Mesendoderm (in vitro differentiated cells): Measurements from ENCODE around the gene ARL3.

Experiments used
- DNase-seq: peaks from one replicate; pipeline ENCODE4 v3.0.0; 2013
- H2AK5ac ChIP-seq: 2 replicates; pipeline ENCODE4 v1.6.1; 2013; ENCODE audit warnings: low read length, inconsistent platforms
- H2BK120ac ChIP-seq: 2 replicates; pipeline ENCODE4 v1.6.1; 2013; ENCODE audit warnings: low read depth, mild to moderate bottlenecking, low read length, moderate library complexity, mixed read lengths
- H2BK15ac ChIP-seq: replicated peaks from 2 replicates; pipeline ENCODE4 v1.6.1; 2013; ENCODE audit warnings: low read depth, mild to moderate bottlenecking, moderate library complexity
- H2BK5ac ChIP-seq: 2 replicates; pipeline ENCODE4 v1.6.1; 2013; ENCODE audit warnings: low read length, inconsistent platforms
- H3K18ac ChIP-seq: 2 replicates; pipeline ENCODE4 v1.6.1; 2013; ENCODE audit warnings: mild to moderate bottlenecking, low read length, mixed read lengths
- H3K23ac ChIP-seq: one replicate; pipeline ENCODE4 v1.6.1; 2013; ENCODE audit warnings: low read length
- H3K27ac ChIP-seq: 2 replicates; pipeline ENCODE4 v1.5.1; 2013; ENCODE audit warnings: low read depth, mild to moderate bottlenecking, inconsistent platforms, low read length, moderate library complexity
- H3K27me3 ChIP-seq: 2 replicates; pipeline ENCODE4 v1.6.1; 2013; ENCODE audit warnings: low read length, control low read depth, mild to moderate bottlenecking, inconsistent platforms; ENCODE audit not compliant: insufficient read depth, poor library complexity
- H3K36me3 ChIP-seq: 2 replicates; pipeline ENCODE4 v1.6.1; 2013; ENCODE audit warnings: low read length, inconsistent platforms; ENCODE audit not compliant: control insufficient read depth, insufficient read depth
- H3K4ac ChIP-seq: one replicate; pipeline ENCODE4 v1.6.1; 2013; ENCODE audit warnings: low read depth, mild to moderate bottlenecking, low read length, moderate library complexity
- H3K4me1 ChIP-seq: 2 replicates; pipeline ENCODE4 v1.6.1; 2013; ENCODE audit warnings: low read depth, low read length, inconsistent platforms; ENCODE audit not compliant: control insufficient read depth
- H3K4me2 ChIP-seq: 2 replicates; pipeline ENCODE4 v1.6.1; 2013; ENCODE audit warnings: low read length
- H3K4me3 ChIP-seq: 2 replicates; pipeline ENCODE4 v1.5.1; 2013; ENCODE audit warnings: mild to moderate bottlenecking, low read length
- H3K56ac ChIP-seq: one replicate; pipeline ENCODE4 v1.6.1; 2013; ENCODE audit warnings: low read length
- H3K79me1 ChIP-seq: 2 replicates; pipeline ENCODE4 v1.6.1; 2013; ENCODE audit warnings: low read length, inconsistent platforms
- H3K79me2 ChIP-seq: 2 replicates; pipeline ENCODE4 v1.6.1; 2013; ENCODE audit warnings: mild to moderate bottlenecking, low read length; ENCODE audit not compliant: control insufficient read depth, insufficient read depth
- H3K9ac ChIP-seq: 2 replicates; pipeline ENCODE4 v1.6.1; 2013; ENCODE audit warnings: low read length, inconsistent platforms
- H4K5ac ChIP-seq: one replicate; pipeline ENCODE4 v1.6.1; 2013; ENCODE audit warnings: low read length
- H4K8ac ChIP-seq: one replicate; pipeline ENCODE4 v1.6.1; 2013; ENCODE audit warnings: low read depth, mild to moderate bottlenecking, control low read depth, low read length, moderate library complexity
- WGBS: extraction: QIAGEN DNeasy Blood & Tissue Kit; methylation state at CpG from one replicate; pipeline ENCODE4 v1.1.7; 2013; ENCODE audit warnings: low lambda C conversion rate, missing lambda C conversion rate; ENCODE audit not compliant: insufficient coverage; ENCODE audit errors: extremely low coverage; 5-methylcytosine and 5-hydroxymethylcytosine counted together

Gene ARL3

DNA sequence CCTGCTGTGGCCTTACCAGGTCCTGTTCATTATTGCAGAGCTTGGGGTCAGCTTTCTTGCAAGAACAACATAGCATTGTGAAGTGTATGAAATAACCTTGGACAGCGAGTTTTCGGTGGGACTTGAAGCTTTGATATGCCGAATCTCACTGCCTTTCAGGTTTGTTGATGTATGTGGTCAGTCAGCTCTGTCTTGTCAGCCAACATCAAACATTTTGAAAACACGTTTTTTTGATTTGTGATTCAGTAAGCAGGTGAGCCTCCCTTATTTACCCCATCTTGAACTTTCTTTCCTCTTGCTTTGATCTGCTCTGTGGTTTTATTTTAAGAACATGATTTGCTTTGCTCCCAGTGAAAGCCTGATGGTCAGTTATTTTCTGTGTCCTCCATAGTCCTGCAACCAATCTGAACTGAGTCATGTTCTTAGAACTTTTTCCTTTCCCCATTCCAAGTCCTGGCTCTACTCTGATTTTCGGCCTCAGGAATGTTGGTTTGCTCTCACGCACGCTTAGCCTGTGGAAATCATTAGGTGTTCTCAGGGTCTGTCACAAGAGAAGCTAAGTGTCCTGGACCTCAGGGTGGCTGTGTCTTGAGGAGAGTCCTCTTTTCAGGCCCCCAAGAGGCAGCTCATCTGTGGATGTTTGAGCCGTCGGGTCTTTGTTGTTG, 38.2 kb upstream of the ARL3 start:
- Histone ChIP-seq H3K56ac (no peak overlapping the region), H3K4ac (no peak overlapping the region), H4K8ac (no peak overlapping the region), H2BK120ac (no peak overlapping the region), H3K18ac (no peak overlapping the region), H2AK5ac (no peak overlapping the region), H3K79me1 (peaks cover 6% of the 10 kb centered on the region), H3K4me1 (no peaks in the 10 kb centered on the region), H2BK5ac (no peak overlapping the region), H3K27me3 (no peaks in the 10 kb centered on the region), H3K9ac (no peak overlapping the region), H3K4me3 (no peak overlapping the region), H3K36me3 (no peaks in the 10 kb centered on the region), H3K27ac (no peak overlapping the region), H3K23ac (no peak overlapping the region), H4K5ac (no peak overlapping the region), H3K79me2 (no peaks in the 10 kb centered on the region), H2BK15ac (no peak overlapping the region), H3K4me2 (no peak overlapping the region)
- no peak for DNase-seq
- no CpG with 5 or more reads among the region's 9 CpGs for WGBS

DNA sequence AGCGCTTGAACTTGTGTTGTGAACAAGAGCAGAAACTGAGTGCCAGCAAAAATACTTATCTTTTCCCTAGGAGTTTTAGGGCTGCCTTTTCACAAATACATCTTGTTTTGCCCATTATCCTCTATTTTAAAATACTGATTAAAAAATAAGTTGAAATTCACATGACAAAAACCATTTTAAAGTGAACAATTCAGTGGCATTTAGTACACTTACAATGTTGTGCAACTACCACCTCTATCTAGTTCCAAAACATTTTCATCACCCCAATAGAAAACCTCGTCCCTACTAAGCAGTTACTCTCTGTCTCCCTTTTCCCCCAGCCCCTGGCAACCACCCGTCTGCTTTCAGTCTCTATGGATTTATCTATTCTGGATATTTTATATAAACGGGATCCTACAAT, 31.0 kb upstream of the ARL3 start:
- no peak overlapping the region for H4K5ac ChIP-seq
- H3K36me3 ChIP-seq: no peaks in the 10 kb centered on the region
- H3K27ac ChIP-seq: no peak overlapping the region
- no peak overlapping the region for H4K8ac ChIP-seq
- H3K23ac ChIP-seq: no peak overlapping the region
- no peak overlapping the region for H3K4me2 ChIP-seq
- H3K18ac ChIP-seq: no peak overlapping the region
- peaks cover 2% of the 10 kb centered on the region for H3K4me1 ChIP-seq
- H2AK5ac ChIP-seq: no peak overlapping the region
- no peak overlapping the region for H3K4me3 ChIP-seq
- H3K9ac ChIP-seq: no peak overlapping the region
- no peak overlapping the region for H3K56ac ChIP-seq
- no peak overlapping the region for H3K4ac ChIP-seq
- H3K79me2 ChIP-seq: peaks cover 11% of the 10 kb centered on the region
- H2BK15ac ChIP-seq: no peak overlapping the region
- DNase-seq: no peak
- peaks cover 17% of the 10 kb centered on the region for H3K79me1 ChIP-seq
- H3K27me3 ChIP-seq: no peaks in the 10 kb centered on the region
- H2BK5ac ChIP-seq: no peak overlapping the region
- H2BK120ac ChIP-seq: no peak overlapping the region
- WGBS: no CpG with 5 or more reads among the region's 4 CpGs

DNA sequence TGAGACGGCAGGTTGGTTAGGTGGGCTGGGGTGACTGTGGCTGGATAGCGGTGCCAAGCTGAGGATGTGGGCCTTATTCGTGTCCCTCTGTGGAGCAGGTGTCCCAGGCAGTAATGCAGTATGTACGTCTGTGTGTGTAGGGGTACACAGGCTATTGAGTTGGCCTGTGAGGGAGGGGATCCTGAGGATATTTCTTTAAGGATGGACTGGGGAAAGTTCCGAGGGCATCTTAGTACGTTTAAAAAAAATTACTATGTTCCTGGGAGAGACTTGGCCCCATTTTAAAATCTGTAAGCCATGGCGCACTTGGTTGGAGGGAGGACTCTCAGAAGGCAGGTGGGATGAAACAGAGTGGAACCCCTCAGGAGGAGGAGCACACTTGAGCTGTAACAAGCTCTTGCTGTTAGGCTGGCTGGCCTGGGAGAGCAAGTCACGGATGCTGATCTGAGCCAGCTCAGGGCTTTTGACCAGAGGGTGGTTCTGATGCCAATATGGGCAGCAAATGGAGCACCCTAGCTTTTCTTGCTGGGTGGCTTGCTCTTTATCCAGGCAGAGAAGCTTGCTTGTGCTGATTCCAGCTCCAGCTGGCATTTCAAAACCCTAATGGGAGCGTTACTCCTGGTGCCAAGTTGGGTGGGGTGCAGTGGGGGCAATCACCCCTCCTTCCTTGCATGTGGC, 30.3 kb upstream of the ARL3 start:
- H3K23ac ChIP-seq: no peak overlapping the region
- H3K18ac ChIP-seq: no peak overlapping the region
- no peak overlapping the region for H3K27ac ChIP-seq
- peak overlapping the region; percentile 78 for H3K9ac ChIP-seq
- peaks cover 2% of the 10 kb centered on the region for H3K4me1 ChIP-seq
- H3K27me3 ChIP-seq: no peaks in the 10 kb centered on the region
- no peak overlapping the region for H4K8ac ChIP-seq
- H4K5ac ChIP-seq: no peak overlapping the region
- H3K56ac ChIP-seq: peak overlapping the region; percentile 79
- no peak for DNase-seq
- H2BK120ac ChIP-seq: no peak overlapping the region
- H3K4ac ChIP-seq: no peak overlapping the region
- H3K4me3 ChIP-seq: peak overlapping the region; percentile 69
- H2BK5ac ChIP-seq: no peak overlapping the region
- peak overlapping the region; percentile 15 for H2AK5ac ChIP-seq
- H2BK15ac ChIP-seq: no peak overlapping the region
- peak overlapping the region; percentile 96 for H3K4me2 ChIP-seq
- no peaks in the 10 kb centered on the region for H3K36me3 ChIP-seq
- H3K79me1 ChIP-seq: peaks cover 17% of the 10 kb centered on the region
- no CpG with 5 or more reads among the region's 9 CpGs for WGBS
- H3K79me2 ChIP-seq: peaks cover 11% of the 10 kb centered on the region

DNA sequence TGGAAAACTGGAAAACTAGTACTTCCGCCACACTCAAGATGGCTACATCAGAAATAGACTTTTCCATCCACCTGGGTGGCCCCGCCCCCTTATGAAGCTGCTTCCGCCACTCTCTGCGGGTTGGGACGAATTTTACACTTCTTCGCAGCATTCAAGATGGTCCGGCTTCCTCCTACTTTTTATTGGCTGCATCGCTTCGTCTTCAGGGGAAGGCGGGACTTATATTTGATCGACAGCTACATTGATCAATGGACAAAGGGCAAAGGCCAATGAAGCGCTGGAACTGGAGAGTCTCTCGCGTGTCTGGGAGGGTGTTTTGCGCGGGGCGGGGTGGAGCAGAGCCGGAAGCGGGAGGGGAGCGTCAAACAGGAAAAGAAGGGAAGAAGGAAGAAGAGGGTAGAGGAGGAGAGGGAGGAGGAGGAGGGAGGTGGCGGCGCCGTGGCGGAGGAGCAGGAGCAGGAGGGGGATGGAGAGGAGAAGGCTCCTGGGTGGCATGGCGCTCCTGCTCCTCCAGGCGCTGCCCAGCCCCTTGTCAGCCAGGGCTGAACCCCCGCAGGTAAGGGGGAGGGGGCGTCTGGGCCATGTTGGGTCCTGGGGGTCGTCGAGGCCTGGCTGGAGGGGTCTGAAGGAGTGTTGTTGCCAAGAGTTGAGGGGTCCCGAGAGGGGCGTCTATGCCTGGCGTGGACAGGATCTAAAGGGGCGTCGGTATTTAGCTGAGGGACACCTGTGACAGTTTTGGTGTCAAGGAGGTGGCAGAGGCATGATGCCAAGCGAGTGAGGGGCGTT, 29.6 kb upstream of the ARL3 start, which contains the start of gene WBP1L:
WBP1L (plus strand) TSS at position 361 of the 786 bp plus-strand sequence; CDS start at position 467, 106 bp downstream.
- Histone ChIP-seq H3K4me2 (peak within 1 kb of the TSS; percentile 96), H3K9ac (peak within 1 kb of the TSS; percentile 78), H3K27ac (no peak within 1 kb of the TSS), H2BK5ac (no peak within 1 kb of the TSS), H3K4me1 (peaks cover 2% of the 10 kb centered on the region), H3K4me3 (peak within 1 kb of the TSS; percentile 69), H3K79me2 (peaks cover 11% of the 10 kb centered on the region), H3K36me3 (no peaks in the 10 kb centered on the region), H2BK15ac (no peak within 1 kb of the TSS), H2BK120ac (no peak within 1 kb of the TSS), H3K4ac (no peak within 1 kb of the TSS), H3K23ac (no peak within 1 kb of the TSS), H3K27me3 (no peaks in the 10 kb centered on the region), H4K8ac (no peak within 1 kb of the TSS), H3K79me1 (peaks cover 15% of the 10 kb centered on the region), H4K5ac (peak within 1 kb of the TSS; percentile 17), H2AK5ac (peak within 1 kb of the TSS; percentile 15), H3K18ac (no peak within 1 kb of the TSS), H3K56ac (peak within 1 kb of the TSS; percentile 79)
- no CpG with 5 or more reads among the region's 37 CpGs for WGBS
- peak; percentile 100 for DNase-seq

DNA sequence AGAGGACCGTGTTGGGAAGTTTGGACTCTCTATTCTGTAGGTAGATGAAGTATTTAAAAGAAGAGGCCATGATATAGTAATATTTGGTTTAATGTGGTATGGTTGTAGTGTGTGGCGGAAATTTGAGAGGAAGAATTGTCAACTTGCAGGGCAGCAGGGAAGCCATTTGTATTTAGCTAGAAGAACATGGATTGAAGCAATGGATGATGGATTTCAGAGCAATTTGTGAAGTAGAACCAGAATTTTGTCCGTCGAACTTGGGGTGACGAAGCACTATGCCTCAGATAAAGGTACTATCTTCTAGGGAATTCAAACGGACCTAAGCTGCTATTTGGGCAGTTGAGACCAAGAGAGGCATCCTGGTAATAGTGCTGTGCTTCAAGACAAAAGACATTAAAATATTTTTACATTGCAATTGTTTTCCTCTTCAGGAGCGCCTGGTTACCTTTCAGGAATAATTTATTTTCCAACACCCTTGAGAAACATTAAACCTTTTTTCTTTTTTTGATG, 28.9 kb upstream of the ARL3 start:
- Histone ChIP-seq H2BK5ac (no peak overlapping the region), H3K56ac (peak overlapping the region; percentile 57), H3K4ac (no peak overlapping the region), H3K79me2 (peaks cover 11% of the 10 kb centered on the region), H3K18ac (no peak overlapping the region), H3K27ac (no peak overlapping the region), H2BK15ac (no peak overlapping the region), H3K36me3 (no peaks in the 10 kb centered on the region), H3K4me1 (peaks cover 2% of the 10 kb centered on the region), H2AK5ac (no peak overlapping the region), H4K5ac (peak overlapping the region; percentile 17), H3K79me1 (peaks cover 13% of the 10 kb centered on the region), H4K8ac (no peak overlapping the region), H3K23ac (no peak overlapping the region), H3K9ac (no peak overlapping the region), H3K4me2 (peak overlapping the region; percentile 18), H3K27me3 (no peaks in the 10 kb centered on the region), H3K4me3 (no peak overlapping the region), H2BK120ac (no peak overlapping the region)
- 100% methylated on average over 1 of the region's 7 CpGs for WGBS
- DNase-seq: no peak
